Keratinocyte (primary cell): ENCODE data around the gene PYY.

Experiments used
- CTCF ChIP-seq, 3 experiments: IDR thresholded peaks in 1 of 3; conservative IDR thresholded peaks in 1 of 3; optimal IDR thresholded peaks in 1 of 3; 2 replicates in 2 of 3; 3 replicates in 1 of 3; pipeline versions ENCODE3 to v1.5.1; 2011; ENCODE audit warnings: low read length in 3 of 3, mild to moderate bottlenecking in 3 of 3, moderate library complexity in 2 of 3, control low read depth in 1 of 3, inconsistent platforms in 1 of 3; ENCODE audit not compliant: insufficient read depth in 2 of 3; ENCODE audit errors: extremely low read depth in 1 of 3
- EZH2 ChIP-seq: IDR thresholded peaks from one replicate; pipeline ENCODE4 v1.6.1; 2012; ENCODE audit warnings: inconsistent platforms, mild to moderate bottlenecking, low read length, moderate library complexity

DNA sequence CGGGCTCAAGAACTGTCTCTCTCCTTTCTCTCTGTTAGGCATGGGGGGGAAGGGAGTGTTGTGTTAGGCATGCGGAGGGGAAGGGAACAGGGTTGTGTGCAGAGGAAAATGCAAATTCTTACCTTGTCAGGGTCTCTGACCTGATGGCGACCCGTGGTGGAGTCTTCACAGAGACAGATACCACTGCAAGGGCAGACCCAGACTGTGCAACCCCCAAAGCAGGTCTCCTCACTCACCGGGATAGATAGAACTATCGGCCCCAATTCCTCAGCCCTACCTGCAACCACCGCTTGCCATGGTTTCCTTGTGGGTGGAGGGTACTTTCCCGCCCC is 36.8 kb downstream of the PYY start:
- TF ChIP-seq CTCF (optimal IDR thresholded peaks at IDR 0.05 in 1 of 3, IDR thresholded peaks at IDR 0.05 in 1 of 3, conservative IDR thresholded peaks at IDR 0.05 in 1 of 3; ENCODE audit: extremely low read depth in 1 of 3, insufficient read depth in 2 of 3, low read length in 3 of 3) (no peak), EZH2 (no peak)
